T-helper 2 cell treated with Interferon-gamma antibody and Interleukin-4, amounts not matched to agents 5 μg/mL and 100 μg/mL, for 36 hours (primary cell): ENCODE measurements around the gene TNFAIP3.
"Not testable (repeated sequence)": the region's sequence is repeated elsewhere in the genome, so short reads cannot be mapped to it uniquely, and the experiment has no call there.

Experiments
- DNase-seq: peaks from one replicate; pipeline ENCODE4 v3.0.0; 2021; ENCODE audit warnings: low spot score
- H3K27ac Mint-ChIP-seq: one replicate; pipeline ENCODE4 v1.8.0; 2021; ENCODE audit warnings: mild to moderate bottlenecking, mixed read lengths
- H3K27me3 Mint-ChIP-seq: one replicate; pipeline ENCODE4 v1.8.0; 2021; ENCODE audit warnings: low read depth, mixed read lengths
- H3K36me3 Mint-ChIP-seq: one replicate; pipeline ENCODE4 v1.8.0; 2021; ENCODE audit warnings: low read depth, mixed read lengths
- H3K4me1 Mint-ChIP-seq: one replicate; pipeline ENCODE4 v1.8.0; 2021; ENCODE audit warnings: low read depth, mixed read lengths
- H3K4me3 Mint-ChIP-seq: one replicate; pipeline ENCODE4 v1.8.0; 2022; ENCODE audit warnings: mild to moderate bottlenecking, moderate library complexity, mixed read lengths
- H3K9me3 Mint-ChIP-seq: one replicate; pipeline ENCODE4 v1.8.0; 2021; ENCODE audit warnings: mixed read lengths

TNFAIP3 gene

GRCh38 chr6:137882225-137882961, 15.3 kb downstream of the TNFAIP3 start:
- H3K27me3 Mint-ChIP-seq, result no peaks in the 10 kb centered on the region
- no peak for DNase-seq
- peak overlapping the region; percentile 27 for H3K4me3 Mint-ChIP-seq
- H3K4me1 Mint-ChIP-seq, result peaks cover 49% of the 10 kb centered on the region
- peaks cover 84% of the 10 kb centered on the region for H3K36me3 Mint-ChIP-seq
- H3K9me3 Mint-ChIP-seq, result peaks cover 19% of the 10 kb centered on the region
- H3K27ac Mint-ChIP-seq, result peak overlapping the region; percentile 77

GRCh38 chr6:137883400-137884148, 16.5 kb downstream of the TNFAIP3 start:
- Mint-ChIP-seq H3K4me3 (peak overlapping the region; percentile 74), H3K27me3 (no peaks in the 10 kb centered on the region), H3K4me1 (peaks cover 44% of the 10 kb centered on the region), H3K27ac (peak overlapping the region; percentile 99), H3K36me3 (peaks cover 80% of the 10 kb centered on the region), H3K9me3 (peaks cover 31% of the 10 kb centered on the region)
- no peak for DNase-seq

- DNase-seq, result no peak
- Mint-ChIP-seq H3K4me1 (peaks cover 43% of the 10 kb centered on the region), H3K4me3 (peak overlapping the region; percentile 58), H3K9me3 (peaks cover 38% of the 10 kb centered on the region), H3K27ac (peak overlapping the region; percentile 99), H3K36me3 (peaks cover 78% of the 10 kb centered on the region), H3K27me3 (no peaks in the 10 kb centered on the region)
Measured at GRCh38 chr6:137884149-137884909, 17.3 kb downstream of the TNFAIP3 start.

- H3K27me3 Mint-ChIP-seq, DNase-seq, H3K4me3 Mint-ChIP-seq: not testable (repeated sequence)
- Mint-ChIP-seq H3K4me1 (peaks cover 41% of the 10 kb centered on the region), H3K9me3 (peaks cover 40% of the 10 kb centered on the region), H3K27ac (peak overlapping the region; percentile 31), H3K36me3 (peaks cover 75% of the 10 kb centered on the region)
Measured at GRCh38 chr6:137884910-137885229, 17.8 kb downstream of the TNFAIP3 start.

GRCh38 chr6:137886226-137886625, 19.2 kb downstream of the TNFAIP3 start:
- Mint-ChIP-seq H3K4me1 (peaks cover 33% of the 10 kb centered on the region), H3K9me3 (peaks cover 40% of the 10 kb centered on the region), H3K36me3 (peaks cover 64% of the 10 kb centered on the region)
- H3K27me3 Mint-ChIP-seq, DNase-seq, H3K4me3 Mint-ChIP-seq, H3K27ac Mint-ChIP-seq: not testable (repeated sequence)

- H3K9me3 Mint-ChIP-seq, result peaks cover 35% of the 10 kb centered on the region
- no peak for DNase-seq
- peaks cover 28% of the 10 kb centered on the region for H3K36me3 Mint-ChIP-seq
- H3K27ac Mint-ChIP-seq, result no peak overlapping the region
- H3K27me3 Mint-ChIP-seq, result no peaks in the 10 kb centered on the region
- no peak overlapping the region for H3K4me3 Mint-ChIP-seq
- H3K4me1 Mint-ChIP-seq, result peaks cover 6% of the 10 kb centered on the region
Measured at GRCh38 chr6:137890983-137891537, 24.0 kb downstream of the TNFAIP3 start.

- peaks cover 2% of the 10 kb centered on the region for H3K4me1 Mint-ChIP-seq
- H3K9me3 Mint-ChIP-seq, result peaks cover 22% of the 10 kb centered on the region
- H3K36me3 Mint-ChIP-seq, result peaks cover 17% of the 10 kb centered on the region
- no peaks in the 10 kb centered on the region for H3K27me3 Mint-ChIP-seq
- no peak overlapping the region for H3K4me3 Mint-ChIP-seq
- DNase-seq, result no peak
- H3K27ac Mint-ChIP-seq, result no peak overlapping the region
Measured at GRCh38 chr6:137892271-137892708, 25.2 kb downstream of the TNFAIP3 start.

- H3K4me1 Mint-ChIP-seq, result peaks cover 2% of the 10 kb centered on the region
- H3K4me3 Mint-ChIP-seq, result no peak overlapping the region
- no peak overlapping the region for H3K27ac Mint-ChIP-seq
- no peaks in the 10 kb centered on the region for H3K27me3 Mint-ChIP-seq
- no peak for DNase-seq
- H3K9me3 Mint-ChIP-seq, result peaks cover 14% of the 10 kb centered on the region
- peaks cover 12% of the 10 kb centered on the region for H3K36me3 Mint-ChIP-seq
Measured at GRCh38 chr6:137893181-137893580, 26.1 kb downstream of the TNFAIP3 start.

GRCh38 chr6:137893726-137894125, 26.7 kb downstream of the TNFAIP3 start:
- Mint-ChIP-seq H3K27ac (no peak overlapping the region), H3K36me3 (peaks cover 6% of the 10 kb centered on the region), H3K27me3 (no peaks in the 10 kb centered on the region), H3K4me3 (no peak overlapping the region), H3K4me1 (no peaks in the 10 kb centered on the region), H3K9me3 (peaks cover 8% of the 10 kb centered on the region)
- DNase-seq, result no peak

- not testable (repeated sequence) for H3K36me3 Mint-ChIP-seq, H3K4me3 Mint-ChIP-seq, H3K9me3 Mint-ChIP-seq, H3K4me1 Mint-ChIP-seq, DNase-seq, H3K27me3 Mint-ChIP-seq, H3K27ac Mint-ChIP-seq
Measured at GRCh38 chr6:137894378-137894777, 27.3 kb downstream of the TNFAIP3 start.

GRCh38 chr6:137894779-137895385, 27.8 kb downstream of the TNFAIP3 start:
- Mint-ChIP-seq H3K27ac (no peak overlapping the region), H3K9me3 (no peaks in the 10 kb centered on the region), H3K27me3 (no peaks in the 10 kb centered on the region), H3K4me3 (no peak overlapping the region), H3K36me3 (peaks cover 2% of the 10 kb centered on the region), H3K4me1 (no peaks in the 10 kb centered on the region)
- no peak for DNase-seq

GRCh38 chr6:137896647-137897046, 29.6 kb downstream of the TNFAIP3 start:
- H3K36me3 Mint-ChIP-seq, result peaks cover 2% of the 10 kb centered on the region
- H3K4me3 Mint-ChIP-seq, result no peak overlapping the region
- DNase-seq, result no peak
- no peaks in the 10 kb centered on the region for H3K9me3 Mint-ChIP-seq
- no peak overlapping the region for H3K27ac Mint-ChIP-seq
- no peaks in the 10 kb centered on the region for H3K4me1 Mint-ChIP-seq
- H3K27me3 Mint-ChIP-seq, result no peaks in the 10 kb centered on the region

- peaks cover 28% of the 10 kb centered on the region for H3K4me1 Mint-ChIP-seq
- H3K27ac Mint-ChIP-seq, result no peak overlapping the region
- no peak overlapping the region for H3K4me3 Mint-ChIP-seq
- no peak for DNase-seq
- H3K36me3 Mint-ChIP-seq, result peaks cover 4% of the 10 kb centered on the region
- H3K9me3 Mint-ChIP-seq, result no peaks in the 10 kb centered on the region
- H3K27me3 Mint-ChIP-seq, result no peaks in the 10 kb centered on the region
Measured at GRCh38 chr6:137900815-137901214, 33.8 kb downstream of the TNFAIP3 start.
